Panc1 (cell line): ENCODE data around the gene GSTA5. TPM values are rescaled to one million over a fixed set of nuclear protein-coding genes. Genes with fewer than 3 reads are reported as not detected.

Source experiments
- ATAC-seq: fragments of 200-7000 bp; cut with Tn5 transposase; 2 replicates; pipeline ENCODE4 v1.9.1; 2020; ENCODE audit warnings: mild to moderate bottlenecking, moderate library complexity
- BruUV-seq: library from RNA; stranded (reverse); fragments of 400-500 nt; replicated peaks from 2 replicates; lab custom pipeline; 2021; lab: Mats Ljungman, UMichigan
- CTCF ChIA-PET: fragments of 300-600 bp; sonication (Branson Sonifier 250); formaldehyde crosslinking; loops from one replicate; lab custom pipeline; 2022; ENCODE audit warnings: antibody characterized with exemption; lab: Charles Lee
- POLR2A ChIA-PET: fragments of 300-600 bp; sonication (Branson Sonifier 250); formaldehyde crosslinking; loops from one replicate; lab custom pipeline; 2022; ENCODE audit warnings: antibody characterized with exemption; lab: Charles Lee
- DNase-seq: peaks from one replicate; pipeline ENCODE4 v3.0.0-alpha.2; 2010; ENCODE audit warnings: low read depth, low spot score
- H3K27ac ChIP-seq: 2 replicates; pipeline ENCODE4 v1.5.1; 2011; ENCODE audit warnings: mild to moderate bottlenecking, low read length, inconsistent platforms
- H3K27me3 ChIP-seq: fragments of 200-500 bp; sonication (Bioruptor generic); 2 replicates; pipeline ENCODE4 v1.6.0; 2014; ENCODE audit warnings: low read length, inconsistent platforms; ENCODE audit not compliant: control insufficient read depth, insufficient read depth
- H3K36me3 ChIP-seq: fragments of 200-500 bp; sonication (Bioruptor generic); 2 replicates; pipeline ENCODE4 v1.5.1; 2014; ENCODE audit warnings: inconsistent platforms, mild to moderate bottlenecking, low read length, moderate library complexity; ENCODE audit not compliant: control insufficient read depth, insufficient read depth
- H3K4me1 ChIP-seq: 2 replicates; pipeline ENCODE4 v1.5.1; 2011; ENCODE audit warnings: inconsistent platforms, mild to moderate bottlenecking, low read length, moderate library complexity; ENCODE audit not compliant: control insufficient read depth, insufficient read depth
- H3K4me3 ChIP-seq, 2 experiments: 2 replicates each; pipeline ENCODE4 v1.5.1; 2011 to 2012; ENCODE audit warnings: low read depth in 2 of 2, low read length in 2 of 2, mild to moderate bottlenecking in 2 of 2, inconsistent platforms in 1 of 2, moderate library complexity in 1 of 2
- H3K9me3 ChIP-seq: fragments of 200-500 bp; sonication (Bioruptor generic); 2 replicates; pipeline ENCODE4 v1.5.1; 2014; ENCODE audit warnings: low read depth, mild to moderate bottlenecking, inconsistent platforms, low read length, moderate library complexity; ENCODE audit not compliant: control insufficient read depth, insufficient read depth
- POLR2AphosphoS5 ChIP-seq: IDR thresholded peaks from 2 replicates; pipeline ENCODE4 v1.6.1; 2012; ENCODE audit warnings: mild to moderate bottlenecking, low read depth, low read length, moderate library complexity
- REST ChIP-seq, 2 experiments: IDR thresholded peaks; 2 replicates each; pipeline ENCODE4 v1.6.1; 2011 to 2012; ENCODE audit warnings: low read depth in 2 of 2, control low read depth in 1 of 2, low read length in 1 of 2, mild to moderate bottlenecking in 1 of 2, moderate library complexity in 1 of 2; ENCODE audit not compliant: insufficient read depth in 1 of 2
- SIN3A ChIP-seq: IDR thresholded peaks from 2 replicates; pipeline ENCODE4 v1.6.1; 2012; ENCODE audit warnings: low read depth, mild to moderate bottlenecking, low read length, moderate library complexity, borderline replicate concordance; ENCODE audit not compliant: insufficient read depth
- TCF7L2 ChIP-seq: IDR thresholded peaks from 2 replicates; pipeline ENCODE4 v1.6.1; 2011; ENCODE audit warnings: mild to moderate bottlenecking, low read depth, low read length, inconsistent platforms
- in situ Hi-C: cut with HindIII; loops from 2 replicates; pipeline ENCODE4 v1.10.0; 2016; ENCODE audit warnings: low sequenced_read_pairs, low pct_unique_long_range_greater_than_20kb
- intact Hi-C: fragments of 100-400 bp; cut with micrococcal nuclease; formaldehyde crosslinking; loops from one replicate; pipeline ENCODE4 v1.10.0; 2022; ENCODE audit not compliant: unreplicated experiment
- total RNA-seq: library from RNA; stranded (reverse); gene quantifications from one replicate; pipeline ENCODE4 v1.2.1, GENCODE V29; 2021; ENCODE audit not compliant: unreplicated experiment
- TF ChIP-seq, protein P1 (sequence below): fragments of 450-650 bp; IDR thresholded peaks from 2 replicates; pipeline ENCODE4 v1.5.1; 2017; ENCODE audit warnings: mild to moderate bottlenecking

GSTA5 gene
- total RNA-seq, 1 experiment from 2014 or later: not detected

DNA sequence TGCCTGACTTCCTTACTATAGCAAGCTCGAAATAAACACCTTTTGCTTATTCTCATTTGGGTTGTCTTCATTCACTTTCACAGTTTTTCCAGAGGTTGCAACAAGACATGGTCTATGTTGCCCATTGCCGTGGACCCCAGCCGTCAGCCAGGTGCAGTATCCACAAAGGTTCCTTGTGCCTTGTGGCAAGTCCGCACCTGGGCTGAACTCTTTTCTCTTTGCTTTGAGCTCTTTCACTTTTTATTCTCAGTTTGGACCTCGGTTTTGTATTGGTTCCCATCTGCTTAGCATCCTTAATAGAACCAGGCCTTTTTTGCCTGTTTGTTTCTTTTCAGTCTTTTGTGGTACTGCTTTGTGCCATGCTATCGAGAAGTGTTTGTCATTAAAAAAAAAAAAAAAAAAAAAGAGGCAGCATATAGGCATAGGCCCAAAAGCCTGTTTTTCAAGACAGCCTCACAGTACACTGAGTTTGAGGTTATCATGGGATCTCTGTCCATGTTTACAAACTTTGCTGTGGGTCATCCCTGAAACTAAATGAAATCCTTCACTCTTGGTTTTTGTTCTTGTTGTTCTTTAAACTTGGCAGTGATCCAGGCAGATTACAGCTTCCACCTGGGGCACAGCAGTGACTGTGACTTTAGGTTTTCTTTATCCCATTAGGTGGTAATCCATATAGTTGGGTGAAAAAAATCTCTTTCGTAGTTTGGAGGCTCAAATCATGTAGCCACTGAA is 35.6 kb upstream of the GSTA5 start:
- Histone ChIP-seq H3K4me3 (no peak overlapping the region), H3K4me1 (no peaks in the 10 kb centered on the region), H3K27ac (no peak overlapping the region), H3K9me3 (no peaks in the 10 kb centered on the region), H3K27me3 (no peaks in the 10 kb centered on the region), H3K36me3 (no peaks in the 10 kb centered on the region)
- intact Hi-C loops: no loop called here
- DNase-seq (no peak), ATAC-seq (no peak)
- TF ChIP-seq, protein P1, sequence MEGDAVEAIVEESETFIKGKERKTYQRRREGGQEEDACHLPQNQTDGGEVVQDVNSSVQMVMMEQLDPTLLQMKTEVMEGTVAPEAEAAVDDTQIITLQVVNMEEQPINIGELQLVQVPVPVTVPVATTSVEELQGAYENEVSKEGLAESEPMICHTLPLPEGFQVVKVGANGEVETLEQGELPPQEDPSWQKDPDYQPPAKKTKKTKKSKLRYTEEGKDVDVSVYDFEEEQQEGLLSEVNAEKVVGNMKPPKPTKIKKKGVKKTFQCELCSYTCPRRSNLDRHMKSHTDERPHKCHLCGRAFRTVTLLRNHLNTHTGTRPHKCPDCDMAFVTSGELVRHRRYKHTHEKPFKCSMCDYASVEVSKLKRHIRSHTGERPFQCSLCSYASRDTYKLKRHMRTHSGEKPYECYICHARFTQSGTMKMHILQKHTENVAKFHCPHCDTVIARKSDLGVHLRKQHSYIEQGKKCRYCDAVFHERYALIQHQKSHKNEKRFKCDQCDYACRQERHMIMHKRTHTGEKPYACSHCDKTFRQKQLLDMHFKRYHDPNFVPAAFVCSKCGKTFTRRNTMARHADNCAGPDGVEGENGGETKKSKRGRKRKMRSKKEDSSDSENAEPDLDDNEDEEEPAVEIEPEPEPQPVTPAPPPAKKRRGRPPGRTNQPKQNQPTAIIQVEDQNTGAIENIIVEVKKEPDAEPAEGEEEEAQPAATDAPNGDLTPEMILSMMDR: no peak
- no peak for TF ChIP-seq REST (IDR thresholded peaks at IDR 0.05; ENCODE audit: insufficient read depth in 1 of 2, low read depth in 2 of 2, low read length in 1 of 2)
- TF ChIP-seq POLR2AphosphoS5: no peak
- no peak for TF ChIP-seq TCF7L2
- no peak for TF ChIP-seq SIN3A
- POLR2A ChIA-PET: no interaction called here
- BruUV-seq: no TSS peak
- in situ Hi-C loops: no loop called here
- CTCF ChIA-PET: interaction anchor here (1.0 kb wide), 1 partner anchor 477 kb away, joined by 3 read pairs; no protein-coding TSS in a partner anchor

- no peak overlapping the region for H3K4me3 ChIP-seq
- H3K27ac ChIP-seq: no peak overlapping the region
- ATAC-seq (no peak), DNase-seq (no peak)
- TF ChIP-seq, protein P1: no peak
- TF ChIP-seq SIN3A (no peak), POLR2AphosphoS5 (no peak), REST (IDR thresholded peaks at IDR 0.05; ENCODE audit: insufficient read depth in 1 of 2, low read depth in 2 of 2, low read length in 1 of 2) (no peak), TCF7L2 (no peak)
- ChIA-PET CTCF (no interaction called here), POLR2A (no interaction called here)
- H3K27me3 ChIP-seq: no peaks in the 10 kb centered on the region
- BruUV-seq: no TSS peak
- H3K4me1 ChIP-seq: no peaks in the 10 kb centered on the region
- H3K36me3 ChIP-seq: no peaks in the 10 kb centered on the region
- intact Hi-C loops: no loop called here
- in situ Hi-C loops: no loop called here
- H3K9me3 ChIP-seq: no peaks in the 10 kb centered on the region
Measured at GRCh38 chr6:52872031-52872430, 31.4 kb upstream of the GSTA5 start.
